ENCODE data around the gene ZNF282.

The ZNF282 gene

GRCh38 chr7:149195180-149196150 lies at the start of gene ZNF282:
Gene ZNF282, plus strand, starts transcription at chr7:149195546. Its CDS starts 44 bp downstream, at chr7:149195590.
- peak; percentile 55 to 59 for DNase-seq (ENCODE audit: low read depth in 2 of 2)

GRCh38 chr7:149147072-149147751 lies 48.1 kb upstream of the ZNF282 start, which contains the start of gene ZNF398:
Gene ZNF398, plus strand, starts transcription at chr7:149147453. Its CDS starts 290 bp downstream, at chr7:149147743.
- peak; percentile 36 to 49 for DNase-seq (ENCODE audit: low read depth in 2 of 2)

GRCh38 chr7:149147752-149148653 lies 47.3 kb upstream of the ZNF282 start:
- no peak for DNase-seq (ENCODE audit: low read depth in 2 of 2)

GRCh38 chr7:149150981-149151380 lies 44.4 kb upstream of the ZNF282 start:
- DNase-seq (ENCODE audit: low read depth in 2 of 2) = no peak

- no peak for DNase-seq (ENCODE audit: low read depth in 2 of 2)
Measured at GRCh38 chr7:149153346-149153745, 42.0 kb upstream of the ZNF282 start.

- no peak for DNase-seq (ENCODE audit: low read depth in 2 of 2)
Measured at GRCh38 chr7:149154056-149154455, 41.3 kb upstream of the ZNF282 start.

GRCh38 chr7:149156898-149157297 lies 38.4 kb upstream of the ZNF282 start:
- no peak for DNase-seq (ENCODE audit: low read depth in 2 of 2)

- no peak for DNase-seq (ENCODE audit: low read depth in 2 of 2)
Measured at GRCh38 chr7:149161241-149161848, 34.0 kb upstream of the ZNF282 start.

- DNase-seq (ENCODE audit: low read depth in 2 of 2) = no peak
Measured at GRCh38 chr7:149166142-149166541, 29.2 kb upstream of the ZNF282 start.

- no peak for DNase-seq (ENCODE audit: low read depth in 2 of 2)
Measured at GRCh38 chr7:149166630-149167352, 28.6 kb upstream of the ZNF282 start.

GRCh38 chr7:149171892-149172533 lies 23.3 kb upstream of the ZNF282 start:
- DNase-seq (ENCODE audit: low read depth in 2 of 2) = no peak

- no peak for DNase-seq (ENCODE audit: low read depth in 2 of 2)
Measured at GRCh38 chr7:149172534-149172920, 22.8 kb upstream of the ZNF282 start.

- no peak for DNase-seq (ENCODE audit: low read depth in 2 of 2)
Measured at GRCh38 chr7:149175150-149175549, 20.2 kb upstream of the ZNF282 start.

- DNase-seq (ENCODE audit: low read depth in 2 of 2) = no peak
Measured at GRCh38 chr7:149179241-149179640, 16.1 kb upstream of the ZNF282 start.

GRCh38 chr7:149180722-149181449 lies 14.5 kb upstream of the ZNF282 start:
- no peak for DNase-seq (ENCODE audit: low read depth in 2 of 2)

GRCh38 chr7:149181450-149181790 lies 13.9 kb upstream of the ZNF282 start:
- DNase-seq (ENCODE audit: low read depth in 2 of 2) = no peak

GRCh38 chr7:149184274-149184673 lies 11.1 kb upstream of the ZNF282 start:
- DNase-seq (ENCODE audit: low read depth in 2 of 2) = no peak

GRCh38 chr7:149188213-149188612 lies 7.1 kb upstream of the ZNF282 start:
- DNase-seq (ENCODE audit: low read depth in 2 of 2) = no peak

GRCh38 chr7:149188637-149189259 lies 6.6 kb upstream of the ZNF282 start:
- DNase-seq (ENCODE audit: low read depth in 2 of 2) = no peak

All from fibroblast of skin of left biceps (primary cell).